Femur (tissue), 1 donor: ENCODE results near the gene TNFAIP8L3.
A peak's percentile ranks its signal among the peaks of the same experiment; 100 is the strongest.
"Not testable (repeated sequence)": the region's sequence is repeated elsewhere in the genome, so short reads cannot be mapped to it uniquely, and the experiment has no call there.

ENCODE experiments used
- DNase-seq: peaks from one replicate; pipeline ENCODE4 v3.0.0-alpha.2; 2017

The TNFAIP8L3 gene

DNA sequence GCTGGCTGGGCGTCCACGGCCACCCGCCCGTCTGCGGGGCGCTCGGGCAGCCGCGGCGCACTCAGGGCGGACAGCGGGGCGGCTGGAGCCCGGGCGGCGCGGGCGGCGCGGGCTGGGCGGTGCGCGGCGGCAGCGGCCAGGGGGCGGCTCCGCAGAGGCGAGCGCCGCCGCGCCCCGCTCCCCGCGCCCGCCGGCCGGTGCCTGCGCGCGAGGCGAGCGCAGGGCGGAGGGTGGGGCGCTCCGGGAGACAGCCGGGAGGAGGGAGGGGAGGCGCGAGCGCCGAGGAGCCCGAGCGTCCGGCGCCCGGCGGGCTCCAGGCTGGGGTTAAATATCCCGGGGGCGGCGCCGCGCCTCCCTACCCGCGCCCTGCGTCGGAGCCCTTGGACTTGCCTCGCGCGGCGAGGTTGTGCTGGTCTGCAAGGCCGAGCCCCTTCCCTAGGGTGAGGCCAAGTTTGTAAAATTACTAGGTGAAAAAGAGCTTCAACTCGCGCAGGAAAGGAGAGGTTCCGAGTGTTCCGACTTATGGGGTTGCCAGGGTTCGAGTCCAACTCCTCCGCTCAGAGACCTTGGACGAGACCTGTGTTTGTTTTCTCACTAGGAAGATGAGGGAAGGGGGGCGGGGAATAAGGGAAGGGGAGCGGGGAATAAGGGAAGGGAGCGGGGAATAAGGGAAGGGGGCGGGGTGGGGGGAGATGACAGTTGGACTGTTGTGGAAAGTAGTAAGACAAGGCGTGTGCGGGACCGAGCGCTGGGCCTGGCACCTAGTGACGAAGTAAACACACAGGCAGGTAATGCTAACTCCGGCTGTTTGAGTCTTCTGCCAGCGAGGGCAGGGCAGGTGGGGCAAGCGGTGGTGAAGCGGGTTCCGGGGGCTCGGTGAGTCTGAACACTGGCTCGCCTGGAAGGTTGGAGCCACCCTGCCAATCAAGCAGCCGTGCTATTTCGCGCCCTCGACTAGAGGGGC lies at the start of gene TNFAIP8L3:
Gene TNFAIP8L3, minus strand, starts transcription at position 301 of the 964 bp plus-strand sequence. CDS start 311 bp downstream, outside the sequence.
- DNase-seq, result no peak

DNA sequence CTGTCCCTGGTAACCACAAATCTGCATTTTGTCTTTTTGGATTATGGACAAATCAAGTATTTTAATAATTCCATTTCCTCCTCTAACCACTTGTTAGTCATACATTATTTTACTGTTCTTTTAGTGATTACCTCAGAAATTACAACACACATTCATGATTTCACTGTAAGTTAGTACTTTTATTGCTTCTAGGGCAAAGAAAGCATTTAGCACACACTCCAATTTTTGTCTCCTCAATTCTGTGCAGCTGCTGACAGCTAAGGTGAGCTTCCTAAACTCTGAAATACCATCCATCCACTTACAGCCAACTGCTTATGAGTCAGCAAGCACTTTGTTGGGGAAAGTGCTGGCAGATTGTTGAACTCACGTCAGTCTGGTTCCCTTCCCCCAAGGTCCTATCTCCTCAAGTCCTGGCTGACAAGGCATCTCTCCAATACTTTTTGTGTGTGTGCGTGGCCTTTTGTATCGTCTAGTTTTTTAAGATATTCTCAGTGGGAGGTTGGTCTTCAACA lies 49.4 kb upstream of the TNFAIP8L3 start:
- DNase-seq, result no peak

DNA sequence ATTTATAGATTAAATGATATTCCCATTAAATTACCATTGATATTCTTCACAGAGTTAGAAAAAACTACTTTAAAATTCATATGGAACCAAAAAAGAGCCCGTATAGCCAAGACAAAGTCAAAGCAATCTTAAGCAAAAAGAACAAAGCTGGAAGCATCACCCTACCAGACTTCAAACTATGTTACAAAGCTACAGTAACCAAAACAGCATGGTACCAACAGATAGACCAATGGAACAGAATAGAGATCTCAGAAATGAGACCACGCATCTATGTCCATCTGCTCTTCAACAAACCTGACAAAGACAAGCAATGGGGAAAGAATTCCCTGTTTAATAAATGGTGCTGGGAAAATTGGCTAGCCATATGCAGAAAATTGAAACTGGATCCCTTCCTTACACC lies 45.6 kb upstream of the TNFAIP8L3 start:
- not testable (repeated sequence) for DNase-seq

DNA sequence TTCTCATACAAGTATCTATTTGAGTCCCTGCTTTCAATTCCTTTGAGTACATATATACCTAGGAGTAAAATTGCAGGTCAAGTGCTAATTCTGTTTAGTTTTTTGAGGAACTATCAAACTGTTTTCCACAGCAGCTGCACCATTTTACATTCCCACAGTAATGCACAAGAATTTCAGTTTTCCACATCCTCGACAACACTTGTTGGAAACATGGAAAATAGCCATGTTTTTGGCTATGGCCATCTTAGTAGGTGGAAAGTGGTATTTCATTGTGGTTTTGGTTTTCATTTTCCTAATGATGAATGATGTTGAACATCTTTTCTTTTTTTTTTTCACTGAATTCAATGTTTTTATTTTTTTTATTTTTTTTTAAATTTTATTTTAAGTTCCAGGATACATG lies 44.4 kb upstream of the TNFAIP8L3 start:
- no peak for DNase-seq

DNA sequence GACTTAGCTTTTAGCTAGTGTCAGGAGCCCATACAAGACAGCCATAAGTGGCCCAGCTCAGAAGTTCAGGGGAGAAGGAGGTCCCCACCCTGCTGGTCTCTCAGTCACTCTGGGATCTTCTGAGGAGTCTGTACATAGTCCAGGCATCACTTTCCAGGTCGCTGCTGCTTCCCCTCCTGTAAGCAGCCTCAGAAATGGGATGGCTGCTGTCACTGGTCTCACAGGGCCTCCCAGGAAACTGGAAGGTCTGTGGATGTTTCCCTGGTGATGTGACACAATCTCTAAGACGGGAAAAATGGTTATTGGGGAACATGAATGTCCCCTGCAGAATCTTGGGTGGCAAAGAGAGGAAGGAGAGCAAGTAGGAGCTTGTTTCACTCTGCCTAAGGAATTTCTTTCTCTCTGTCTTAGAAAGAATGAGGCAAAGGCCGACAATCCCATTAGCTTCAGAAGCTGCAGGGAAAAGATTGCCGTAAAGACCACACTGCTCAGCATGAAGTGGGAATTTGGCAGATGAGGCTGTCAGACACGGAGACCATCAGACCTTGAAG lies 43.2 kb upstream of the TNFAIP8L3 start:
- DNase-seq, result no peak

DNA sequence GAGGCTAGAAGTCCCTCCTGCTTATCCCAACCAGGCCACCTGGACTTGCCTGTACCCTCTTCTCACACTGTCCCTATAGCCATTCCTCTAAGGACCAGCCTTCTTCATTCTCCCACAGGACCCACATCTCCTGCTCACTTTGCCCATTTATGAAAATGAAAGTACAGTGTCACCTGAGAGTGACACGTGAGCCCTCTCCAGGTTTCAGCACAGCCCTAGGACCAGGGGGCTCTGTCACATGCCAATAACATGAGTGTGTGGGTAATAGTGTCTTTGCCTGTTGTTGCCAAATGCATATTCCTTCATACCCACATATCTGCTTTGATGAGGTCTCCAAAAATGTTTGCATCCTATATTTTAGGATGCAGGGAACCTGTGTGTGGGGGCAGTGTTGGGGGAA lies 42.3 kb upstream of the TNFAIP8L3 start:
- DNase-seq, result no peak

DNA sequence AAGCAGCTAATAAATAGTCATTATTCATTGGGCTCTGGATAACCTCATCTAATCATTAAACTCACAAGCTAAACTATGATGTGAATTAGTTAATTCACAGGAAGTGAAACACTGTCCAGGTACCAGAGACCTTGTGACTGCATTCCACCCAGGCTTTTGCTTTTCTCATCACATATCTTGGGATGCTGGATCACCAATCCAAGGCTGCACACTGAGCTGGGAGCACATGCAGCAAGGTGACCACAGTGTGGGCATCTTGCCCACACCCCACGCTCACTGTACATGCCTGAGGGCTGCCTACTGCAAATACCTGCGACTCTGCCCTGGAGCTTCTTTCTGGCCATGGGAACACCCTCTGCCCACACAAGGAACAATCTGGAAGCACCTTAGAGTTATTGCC lies 40.6 kb upstream of the TNFAIP8L3 start:
- no peak for DNase-seq

DNA sequence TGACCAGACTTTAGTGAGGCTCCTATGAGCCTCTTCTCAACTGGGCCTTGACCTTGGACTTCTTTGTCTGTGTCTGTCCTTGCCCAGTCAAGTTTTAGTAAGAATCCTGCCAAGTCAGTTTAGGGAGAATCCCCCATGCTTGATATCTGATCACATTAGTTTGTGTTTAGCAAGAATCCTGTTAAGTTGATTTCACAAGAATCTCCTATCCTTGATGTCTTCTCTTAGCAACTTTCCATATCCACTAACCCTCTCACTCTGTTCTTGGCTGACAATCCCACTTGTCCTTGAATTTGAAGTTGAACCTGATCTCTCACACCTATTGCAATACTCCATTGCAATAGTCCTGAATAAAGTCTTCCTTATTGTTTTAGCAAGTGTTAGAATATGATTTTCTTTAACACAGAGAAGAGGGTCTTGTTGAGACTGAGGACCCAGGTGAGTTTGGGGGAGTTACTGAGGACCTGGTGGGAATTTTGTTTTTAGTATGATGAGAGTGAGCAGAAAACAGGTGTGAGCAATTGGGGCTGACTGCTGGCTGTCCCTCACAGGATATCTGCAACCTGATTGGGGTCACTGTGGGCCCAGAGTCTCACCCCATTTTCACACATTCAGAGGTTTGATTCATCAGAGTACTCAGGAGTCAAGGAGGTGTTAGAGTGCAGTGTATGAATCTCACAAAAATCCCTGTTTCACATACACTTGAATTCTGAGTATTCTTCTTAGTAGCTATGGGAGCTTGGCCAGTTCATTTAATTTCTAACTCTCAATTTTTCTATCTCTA lies 39.9 kb upstream of the TNFAIP8L3 start:
- no peak for DNase-seq

DNA sequence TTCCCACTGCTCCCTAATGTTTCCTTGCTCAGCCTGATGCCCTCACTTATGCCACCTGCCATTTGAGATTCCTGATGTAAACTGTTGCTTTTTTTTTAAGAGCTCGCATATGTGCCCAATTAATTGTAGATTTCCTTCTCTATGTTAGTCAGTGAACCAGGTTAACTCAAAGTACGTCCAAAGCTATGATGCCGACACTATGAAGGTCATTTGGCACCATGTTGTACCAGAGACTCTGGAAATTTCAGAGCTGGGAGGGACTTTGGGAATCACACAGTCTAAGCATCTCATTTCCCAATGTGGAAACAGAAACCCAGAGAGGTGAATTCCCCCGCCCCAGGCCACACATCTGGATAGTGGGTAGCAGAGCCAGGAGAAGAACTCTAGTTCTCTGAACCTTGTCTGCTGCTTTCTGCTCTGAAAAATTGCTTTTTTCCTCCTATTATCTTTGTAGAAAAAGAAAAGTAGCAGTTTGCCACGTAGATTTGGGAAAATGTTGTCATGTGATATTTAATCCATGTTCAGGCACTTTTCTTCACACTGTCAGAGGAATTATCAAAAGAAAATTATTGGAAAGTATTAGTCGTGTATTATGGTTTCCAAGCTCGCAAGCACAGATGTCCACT lies 38.5 kb upstream of the TNFAIP8L3 start:
- DNase-seq, result no peak

DNA sequence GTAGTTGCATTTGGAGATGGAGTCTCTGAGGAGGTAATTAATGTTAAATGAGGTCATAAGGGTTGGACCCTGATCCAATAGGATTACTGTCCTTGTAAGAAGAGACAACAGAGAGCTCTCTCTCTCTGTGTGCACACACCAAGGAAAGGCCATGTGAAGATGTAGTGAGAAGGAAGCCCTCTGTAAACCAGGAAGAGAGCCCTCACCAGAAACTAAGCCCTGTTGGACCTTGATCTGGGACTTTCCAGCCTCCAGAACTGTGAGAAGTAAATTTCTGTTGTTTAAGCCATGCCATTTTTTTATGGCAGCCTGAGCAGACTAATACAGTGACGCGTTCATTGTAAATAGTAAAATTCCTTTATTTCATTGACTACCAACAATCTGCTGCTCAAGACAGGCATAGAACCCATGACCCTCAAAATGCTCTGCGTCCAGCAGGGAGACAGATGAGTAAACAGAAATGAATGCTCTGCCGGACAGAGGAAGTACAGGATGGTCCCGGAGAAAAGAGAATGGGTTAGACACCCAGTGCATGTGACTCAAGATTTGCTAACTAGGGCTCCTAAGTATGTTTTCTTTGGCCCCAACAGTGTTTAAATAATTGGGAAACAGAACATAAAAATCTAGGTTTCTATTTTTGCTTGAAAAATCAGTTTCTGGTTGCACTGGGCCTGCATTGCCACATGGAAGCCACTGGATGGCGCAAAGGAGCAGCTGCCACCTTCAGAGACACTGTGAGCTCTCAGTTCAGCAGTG lies 37.9 kb upstream of the TNFAIP8L3 start:
- DNase-seq, result peak; percentile 51

DNA sequence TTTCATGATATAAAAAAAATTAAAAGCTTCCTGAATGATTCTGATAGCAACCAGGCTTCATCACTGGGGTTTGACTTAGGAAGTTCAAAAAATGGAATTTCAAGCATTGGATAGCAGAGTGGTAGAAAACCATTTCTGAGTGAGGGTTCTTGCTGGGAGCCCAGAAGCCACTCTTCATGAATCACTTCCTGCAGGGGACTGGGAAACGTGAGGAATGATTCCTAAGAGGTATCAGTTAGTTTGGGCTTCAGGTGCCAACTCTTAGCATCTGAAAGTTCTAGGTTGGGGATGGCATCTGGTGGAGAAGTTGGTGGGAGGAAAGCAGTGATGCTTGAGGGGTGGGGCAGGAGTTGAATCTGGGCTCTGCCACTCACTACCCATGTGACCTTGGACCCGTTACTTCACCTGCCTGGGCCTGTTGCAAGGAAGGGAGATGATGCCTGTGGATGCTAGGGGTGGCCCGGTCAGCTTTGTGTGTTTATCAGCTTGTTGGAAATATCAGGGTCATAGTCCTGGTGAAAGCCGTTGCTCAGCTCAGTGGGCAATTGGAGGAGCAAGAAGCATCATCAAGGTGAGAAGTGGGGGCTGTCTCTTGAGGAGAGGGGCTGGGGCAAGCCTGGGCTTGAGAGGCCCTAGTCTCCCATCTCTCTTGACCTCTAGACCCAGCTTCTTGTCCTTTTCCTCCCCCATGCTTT lies 37.0 kb upstream of the TNFAIP8L3 start:
- DNase-seq, result no peak

DNA sequence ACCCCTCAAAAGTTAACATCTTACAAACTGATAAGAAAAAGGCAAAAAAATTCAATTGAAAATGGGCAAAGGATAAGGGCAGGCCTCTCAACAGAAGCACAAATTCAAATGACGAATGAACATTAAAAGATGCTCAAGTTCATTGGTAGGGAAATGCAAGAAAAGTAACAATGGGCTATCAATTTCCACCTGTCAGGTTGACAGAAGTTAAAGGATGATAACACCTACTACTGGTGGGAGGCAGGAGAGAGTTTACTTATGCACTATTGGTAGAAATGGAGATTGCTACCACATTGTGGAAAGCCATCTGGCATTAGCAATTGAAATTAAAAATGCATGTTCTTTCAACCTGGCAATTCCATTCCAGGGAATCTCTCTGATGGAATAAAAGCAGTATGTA lies 35.6 kb upstream of the TNFAIP8L3 start:
- DNase-seq, result no peak

DNA sequence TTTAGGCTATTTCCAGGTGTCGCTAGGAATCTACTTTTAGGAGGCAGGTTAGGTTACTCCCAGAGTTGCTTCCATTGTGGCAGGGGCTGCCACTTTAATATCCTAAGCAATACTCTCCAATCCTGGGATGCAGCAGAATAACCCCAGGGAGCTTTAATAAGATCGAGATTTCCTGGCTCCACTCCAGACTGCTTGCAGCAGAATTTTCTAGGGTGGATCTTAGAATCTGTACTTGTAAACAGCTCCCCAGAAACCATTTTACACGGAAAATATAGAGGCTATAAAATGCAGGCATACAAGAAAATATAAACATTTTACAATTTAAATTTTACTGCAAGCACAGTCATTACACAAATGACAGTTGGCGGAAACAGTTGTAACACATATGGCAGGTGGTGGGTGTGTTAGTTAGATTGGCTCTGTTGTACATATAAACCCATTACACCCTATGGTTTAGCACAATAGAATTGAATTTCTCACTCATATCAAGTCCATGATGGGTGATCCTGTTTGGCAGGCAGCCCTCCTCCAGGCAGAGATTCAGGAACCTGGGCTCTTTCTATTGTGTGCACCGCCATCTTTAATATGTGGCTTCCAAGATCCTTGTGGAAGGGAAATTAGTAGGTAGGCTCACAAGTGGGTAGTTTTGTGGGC lies 35.0 kb upstream of the TNFAIP8L3 start:
- DNase-seq, result peak; percentile 27

DNA sequence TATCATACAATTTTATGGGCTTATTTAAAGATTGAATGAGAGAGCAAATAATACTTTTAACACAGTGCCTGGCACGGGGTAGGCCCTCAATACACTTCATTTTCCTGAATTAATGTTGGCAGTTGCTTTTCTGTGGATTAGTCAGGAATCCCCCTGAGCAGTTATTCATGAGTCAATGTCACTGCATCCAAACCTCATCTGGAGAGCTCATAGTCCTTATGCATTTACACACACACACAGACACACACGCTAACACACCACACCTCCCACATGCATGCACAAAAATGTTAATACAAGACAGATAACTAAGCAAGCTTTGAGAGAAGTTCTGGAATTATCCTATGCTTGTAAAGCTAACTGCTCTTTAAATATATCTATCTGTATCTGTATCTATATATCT lies 34.0 kb upstream of the TNFAIP8L3 start:
- DNase-seq, result no peak

DNA sequence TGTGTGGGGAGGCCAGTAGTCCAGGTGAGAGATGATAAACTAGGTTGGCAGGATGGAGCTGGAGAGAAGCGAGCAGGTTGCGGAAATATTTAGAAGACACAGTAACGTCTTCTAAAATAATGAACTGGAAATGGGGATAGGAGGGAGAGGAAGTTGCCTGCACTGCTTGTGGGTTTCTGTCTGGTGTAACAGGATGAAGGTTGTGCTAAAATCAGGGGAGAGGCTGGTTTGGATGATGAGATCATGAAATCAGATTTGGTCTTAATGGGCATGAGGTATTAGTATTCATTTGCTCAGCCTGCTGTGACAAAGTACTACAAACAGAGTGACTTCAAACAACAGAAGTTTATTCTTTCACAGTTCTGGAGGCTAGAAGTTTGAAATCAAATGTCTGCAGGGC lies 32.1 kb upstream of the TNFAIP8L3 start:
- no peak for DNase-seq

DNA sequence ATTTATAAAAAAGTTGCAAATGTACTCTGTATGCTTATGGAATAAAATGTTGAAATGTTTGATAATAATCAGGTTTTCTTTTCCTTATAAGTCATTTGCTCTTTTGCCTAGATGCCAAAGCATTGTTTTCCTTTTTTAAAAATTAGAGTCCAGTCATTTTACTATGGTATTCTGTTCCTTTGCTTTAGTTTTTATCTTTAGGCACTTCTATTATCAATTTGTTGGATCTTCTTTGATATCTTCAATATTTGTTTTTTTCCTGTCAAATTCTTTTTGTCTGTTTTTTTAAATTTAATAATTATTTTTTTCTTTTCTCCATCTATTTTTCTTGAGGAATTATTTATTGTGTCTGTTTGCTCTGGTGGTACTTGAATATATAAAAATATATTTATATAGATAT lies 28.3 kb upstream of the TNFAIP8L3 start:
- DNase-seq, result not testable (repeated sequence)

DNA sequence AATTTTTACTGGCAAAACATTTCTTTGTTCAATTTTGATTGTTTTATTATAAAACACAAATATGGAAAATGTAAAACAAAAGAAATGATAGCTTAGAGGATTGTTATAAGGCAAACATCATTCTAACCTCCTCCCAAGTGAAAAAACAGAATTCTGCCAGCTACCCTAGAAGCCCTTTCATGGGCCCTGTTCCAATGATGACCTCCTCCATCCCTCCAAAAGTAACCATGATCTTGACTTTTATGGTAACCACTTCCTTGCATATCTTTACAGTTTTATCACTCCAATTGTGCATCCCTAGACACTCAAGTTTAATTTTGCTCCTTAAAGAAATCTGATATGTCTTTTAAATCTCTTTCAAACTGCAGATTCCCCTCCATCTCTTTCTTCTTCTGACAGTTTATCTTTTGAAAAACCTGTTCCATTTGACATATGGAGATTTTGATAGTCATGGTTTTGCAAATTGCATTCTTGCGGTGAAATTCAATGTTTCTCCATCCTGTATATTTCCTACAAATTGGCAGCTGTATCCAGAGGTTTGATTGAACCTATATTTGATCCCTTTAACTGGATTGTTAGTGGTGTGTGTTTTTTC lies 27.0 kb upstream of the TNFAIP8L3 start:
- DNase-seq, result no peak

DNA sequence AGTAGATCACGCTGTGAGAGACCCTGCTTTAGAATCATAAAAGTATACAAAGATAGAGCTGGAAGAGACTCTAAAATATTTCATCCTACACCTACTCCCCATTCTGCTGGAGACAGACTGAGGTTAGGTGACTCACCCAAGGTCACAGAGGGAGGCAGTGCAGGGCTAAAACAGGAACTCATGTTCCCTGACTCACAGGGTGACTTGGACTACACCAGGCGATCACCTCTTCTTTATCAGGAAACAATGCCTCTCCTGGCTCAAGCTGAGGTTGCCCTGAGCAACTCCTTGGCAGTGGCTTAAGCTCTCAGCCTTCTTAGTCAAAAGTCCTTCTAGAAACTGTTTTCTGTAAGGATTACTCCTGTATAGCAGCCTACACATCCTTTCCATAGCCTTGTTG lies 26.4 kb upstream of the TNFAIP8L3 start:
- DNase-seq, result no peak

DNA sequence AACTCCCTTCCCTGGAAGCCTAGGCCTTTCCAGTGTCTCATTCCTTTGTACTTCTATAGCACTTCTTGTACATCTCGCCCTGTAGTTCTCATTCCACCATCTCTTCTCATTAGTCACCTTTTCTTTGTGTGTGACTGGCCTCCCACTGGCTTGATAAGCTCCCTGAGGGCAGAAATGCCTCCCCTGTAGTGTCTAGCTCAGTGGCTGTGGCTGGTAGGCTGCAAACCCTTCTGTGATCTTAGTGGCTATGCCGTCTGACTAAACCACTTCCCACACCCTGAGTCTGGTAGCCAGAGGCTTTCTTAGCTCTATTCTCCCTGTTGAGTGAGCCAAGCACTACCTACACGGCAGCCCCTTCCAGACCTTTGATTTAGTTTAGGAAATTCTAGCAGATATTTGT lies 24.4 kb upstream of the TNFAIP8L3 start:
- no peak for DNase-seq

DNA sequence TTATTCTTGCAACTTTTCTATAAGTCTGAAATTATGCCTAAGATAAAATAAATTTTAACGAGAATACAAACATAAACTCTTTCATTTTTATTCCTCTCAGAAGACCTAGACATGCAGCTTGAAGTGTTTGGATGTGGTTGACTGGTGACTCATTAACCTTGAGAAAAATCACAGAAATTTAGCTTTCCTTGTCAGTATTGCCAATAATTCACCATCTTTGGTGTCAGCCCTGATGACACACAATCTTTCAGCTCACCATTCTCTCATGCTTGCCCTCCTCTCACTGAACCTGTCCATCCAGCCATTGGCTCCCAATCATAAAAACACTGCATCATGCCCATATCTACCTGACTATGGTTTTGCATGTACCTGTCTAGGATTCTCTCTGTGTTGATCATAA lies 22.6 kb upstream of the TNFAIP8L3 start:
- DNase-seq, result no peak
